Measurements from ENCODE around the gene HAS3. TPM values are rescaled to one million over a fixed set of nuclear protein-coding genes. Genes with fewer than 3 reads are reported as not detected.

HAS3 gene
- total RNA-seq, 1 donor, result 0.84 TPM

Other genes with a start within 250 kb of the HAS3 start
- 34.8 TPM for gene CHTF8, start 26.9 kb downstream of the HAS3 start, total RNA-seq
- gene UTP4, start 27.0 kb downstream of the HAS3 start, total RNA-seq, result 19.7 TPM
- gene SNTB2, start 81.5 kb downstream of the HAS3 start, total RNA-seq, result 4.4 TPM
- 35.5 TPM for gene VPS4A, start 205.7 kb downstream of the HAS3 start, total RNA-seq
- 2.9 TPM for gene PDF, start 224.9 kb downstream of the HAS3 start, total RNA-seq
- gene COG8, start 233.9 kb downstream of the HAS3 start, total RNA-seq, result 15.3 TPM
- 22.5 TPM for gene NIP7, start 234.1 kb downstream of the HAS3 start, total RNA-seq
- 1.0 TPM for gene TMED6, start 246.1 kb downstream of the HAS3 start, total RNA-seq

Measured in mononuclear cell (primary cell).